ENCODE data around the gene TENT4A.

TENT4A gene

GRCh38 chr5:6686501-6686900 is 26.7 kb upstream of the TENT4A start:
- no peak overlapping the region for H4K8ac ChIP-seq (ENCODE audit: low read depth, low read length)
- no CpG with 5 or more reads among the region's 6 CpGs for WGBS (ENCODE audit: extremely low coverage, insufficient coverage, insufficient read length)
- no peaks in the 10 kb centered on the region for H3K79me1 ChIP-seq (ENCODE audit: low read length)
- no peaks in the 10 kb centered on the region for H3K27me3 ChIP-seq (ENCODE audit: insufficient read depth, low read length)
- no peak overlapping the region for H3K4ac ChIP-seq (ENCODE audit: low read depth, low read length)
- no peak overlapping the region for H3K9ac ChIP-seq (ENCODE audit: low read length)
- H3K4me1 ChIP-seq (ENCODE audit: control insufficient read depth in 1 of 2, insufficient read depth in 2 of 2, low read length in 2 of 2), result peaks cover 0 to 2% of the 10 kb centered on the region in 2 experiments
- no peak overlapping the region for H3K4me3 ChIP-seq (ENCODE audit: low read depth, low read length)
- no peak overlapping the region for H3K18ac ChIP-seq (ENCODE audit: low read length)
- no peak overlapping the region for H2BK12ac ChIP-seq (ENCODE audit: low read length)
- no peak overlapping the region for H4K91ac ChIP-seq (ENCODE audit: low read depth, low read length)
- no peak overlapping the region for H2BK120ac ChIP-seq (ENCODE audit: insufficient read depth, low read length, poor library complexity)
- peaks cover 2% of the 10 kb centered on the region for H3K9me3 ChIP-seq (ENCODE audit: insufficient read depth, low read depth, low read length)
- H3K23ac ChIP-seq (ENCODE audit: low read length), result no peak overlapping the region
- no peaks in the 10 kb centered on the region for H3K36me3 ChIP-seq (ENCODE audit: control insufficient read depth in 1 of 2, insufficient read depth in 2 of 2, low read length in 2 of 2)
- no peak overlapping the region for H2AFZ ChIP-seq (ENCODE audit: insufficient read depth, low read length, poor library complexity)
- no peak overlapping the region for H2BK5ac ChIP-seq (ENCODE audit: low read depth, low read length, poor library complexity)
- H3K14ac ChIP-seq (ENCODE audit: low read length), result no peak overlapping the region
- H4K12ac ChIP-seq (ENCODE audit: low read depth, low read length), result no peak overlapping the region
- no peak overlapping the region for H3K4me2 ChIP-seq (ENCODE audit: low read length)
- no peaks in the 10 kb centered on the region for H3K79me2 ChIP-seq (ENCODE audit: control insufficient read depth, insufficient read depth, low read length, poor library complexity)
- no peak for DNase-seq
- no peak overlapping the region for H2AK5ac ChIP-seq (ENCODE audit: low read length)
- H3K27ac ChIP-seq (ENCODE audit: low read depth, low read length), result no peak overlapping the region

- H3K27ac ChIP-seq (ENCODE audit: low read depth, low read length), result no peak overlapping the region
- no peaks in the 10 kb centered on the region for H3K36me3 ChIP-seq (ENCODE audit: control insufficient read depth in 1 of 2, insufficient read depth in 2 of 2, low read length in 2 of 2)
- WGBS (ENCODE audit: extremely low coverage, insufficient coverage, insufficient read length), result no CpG with 5 or more reads among the region's 22 CpGs
- DNase-seq, result peak; percentile 21 to 69
- no peaks in the 10 kb centered on the region for H3K27me3 ChIP-seq (ENCODE audit: insufficient read depth, low read length)
- H3K4ac ChIP-seq (ENCODE audit: low read depth, low read length), result no peak overlapping the region
- no peak overlapping the region for H4K8ac ChIP-seq (ENCODE audit: low read depth, low read length)
- H2AFZ ChIP-seq (ENCODE audit: insufficient read depth, low read length, poor library complexity), result no peak overlapping the region
- H3K79me1 ChIP-seq (ENCODE audit: low read length), result no peaks in the 10 kb centered on the region
- H3K18ac ChIP-seq (ENCODE audit: low read length), result no peak overlapping the region
- no peak overlapping the region for H4K91ac ChIP-seq (ENCODE audit: low read depth, low read length)
- no peak overlapping the region for H4K12ac ChIP-seq (ENCODE audit: low read depth, low read length)
- H3K4me2 ChIP-seq (ENCODE audit: low read length), result peak overlapping the region; percentile 70
- H2BK5ac ChIP-seq (ENCODE audit: low read depth, low read length, poor library complexity), result no peak overlapping the region
- no peak overlapping the region for H2BK12ac ChIP-seq (ENCODE audit: low read length)
- H2BK120ac ChIP-seq (ENCODE audit: insufficient read depth, low read length, poor library complexity), result no peak overlapping the region
- H3K9me3 ChIP-seq (ENCODE audit: insufficient read depth, low read depth, low read length), result peaks cover 2% of the 10 kb centered on the region
- peaks cover 0 to 2% of the 10 kb centered on the region in 2 experiments for H3K4me1 ChIP-seq (ENCODE audit: control insufficient read depth in 1 of 2, insufficient read depth in 2 of 2, low read length in 2 of 2)
- H3K9ac ChIP-seq (ENCODE audit: low read length), result no peak overlapping the region
- no peaks in the 10 kb centered on the region for H3K79me2 ChIP-seq (ENCODE audit: control insufficient read depth, insufficient read depth, low read length, poor library complexity)
- no peak overlapping the region for H3K4me3 ChIP-seq (ENCODE audit: low read depth, low read length)
- no peak overlapping the region for H3K23ac ChIP-seq (ENCODE audit: low read length)
- no peak overlapping the region for H3K14ac ChIP-seq (ENCODE audit: low read length)
- no peak overlapping the region for H2AK5ac ChIP-seq (ENCODE audit: low read length)
These were observed 26.3 kb upstream of the TENT4A start for GRCh38 chr5:6686915-6687409.

GRCh38 chr5:6687505-6687904 is 25.7 kb upstream of the TENT4A start:
- Histone ChIP-seq H2AK5ac (ENCODE audit: low read length) (no peak overlapping the region), H3K79me2 (ENCODE audit: control insufficient read depth, insufficient read depth, low read length, poor library complexity) (no peaks in the 10 kb centered on the region), H3K27me3 (ENCODE audit: insufficient read depth, low read length) (no peaks in the 10 kb centered on the region), H3K23ac (ENCODE audit: low read length) (no peak overlapping the region), H4K12ac (ENCODE audit: low read depth, low read length) (no peak overlapping the region), H3K4me1 (ENCODE audit: control insufficient read depth in 1 of 2, insufficient read depth in 2 of 2, low read length in 2 of 2) (peaks cover 0 to 2% of the 10 kb centered on the region in 2 experiments), H3K4ac (ENCODE audit: low read depth, low read length) (no peak overlapping the region), H3K79me1 (ENCODE audit: low read length) (no peaks in the 10 kb centered on the region), H3K18ac (ENCODE audit: low read length) (no peak overlapping the region), H2BK5ac (ENCODE audit: low read depth, low read length, poor library complexity) (no peak overlapping the region), H3K4me3 (ENCODE audit: low read depth, low read length) (no peak overlapping the region), H2BK12ac (ENCODE audit: low read length) (no peak overlapping the region), H3K14ac (ENCODE audit: low read length) (no peak overlapping the region), H3K9me3 (ENCODE audit: insufficient read depth, low read depth, low read length) (peaks cover 2% of the 10 kb centered on the region), H3K4me2 (ENCODE audit: low read length) (peak overlapping the region; percentile 70), H3K27ac (ENCODE audit: low read depth, low read length) (no peak overlapping the region), H3K9ac (ENCODE audit: low read length) (no peak overlapping the region), H2BK120ac (ENCODE audit: insufficient read depth, low read length, poor library complexity) (no peak overlapping the region), H3K36me3 (ENCODE audit: control insufficient read depth in 1 of 2, insufficient read depth in 2 of 2, low read length in 2 of 2) (no peaks in the 10 kb centered on the region), H2AFZ (ENCODE audit: insufficient read depth, low read length, poor library complexity) (no peak overlapping the region), H4K91ac (ENCODE audit: low read depth, low read length) (no peak overlapping the region), H4K8ac (ENCODE audit: low read depth, low read length) (no peak overlapping the region)
- DNase-seq, result no peak
- WGBS (ENCODE audit: extremely low coverage, insufficient coverage, insufficient read length), result 100% methylated on average over 2 of the region's 9 CpGs

GRCh38 chr5:6692906-6693305 is 20.3 kb upstream of the TENT4A start:
- Histone ChIP-seq H3K4me2 (ENCODE audit: low read length) (no peak overlapping the region), H4K91ac (ENCODE audit: low read depth, low read length) (no peak overlapping the region), H3K4me1 (ENCODE audit: control insufficient read depth in 1 of 2, insufficient read depth in 2 of 2, low read length in 2 of 2) (no peaks in the 10 kb centered on the region), H3K18ac (ENCODE audit: low read length) (no peak overlapping the region), H2BK12ac (ENCODE audit: low read length) (no peak overlapping the region), H2AK5ac (ENCODE audit: low read length) (no peak overlapping the region), H3K36me3 (ENCODE audit: control insufficient read depth in 1 of 2, insufficient read depth in 2 of 2, low read length in 2 of 2) (no peaks in the 10 kb centered on the region), H3K23ac (ENCODE audit: low read length) (no peak overlapping the region), H3K27ac (ENCODE audit: low read depth, low read length) (no peak overlapping the region), H2AFZ (ENCODE audit: insufficient read depth, low read length, poor library complexity) (no peak overlapping the region), H3K79me1 (ENCODE audit: low read length) (no peaks in the 10 kb centered on the region), H3K14ac (ENCODE audit: low read length) (no peak overlapping the region), H3K4me3 (ENCODE audit: low read depth, low read length) (no peak overlapping the region), H3K4ac (ENCODE audit: low read depth, low read length) (no peak overlapping the region), H2BK5ac (ENCODE audit: low read depth, low read length, poor library complexity) (no peak overlapping the region), H2BK120ac (ENCODE audit: insufficient read depth, low read length, poor library complexity) (no peak overlapping the region), H4K12ac (ENCODE audit: low read depth, low read length) (no peak overlapping the region), H4K8ac (ENCODE audit: low read depth, low read length) (no peak overlapping the region), H3K79me2 (ENCODE audit: control insufficient read depth, insufficient read depth, low read length, poor library complexity) (no peaks in the 10 kb centered on the region), H3K9ac (ENCODE audit: low read length) (no peak overlapping the region), H3K9me3 (ENCODE audit: insufficient read depth, low read depth, low read length) (no peaks in the 10 kb centered on the region), H3K27me3 (ENCODE audit: insufficient read depth, low read length) (no peaks in the 10 kb centered on the region)
- WGBS (ENCODE audit: extremely low coverage, insufficient coverage, insufficient read length), result no CpG with 5 or more reads among the region's 1 CpG
- DNase-seq, result no peak
